ENCODE data around the gene MERTK. TPM values are rescaled to one million over a fixed set of nuclear protein-coding genes. Genes with fewer than 3 reads are reported as not detected.

MERTK gene
- total RNA-seq, 4 donors from 2014 or later = 5.5 to 6.7 (median 5.7) TPM

- no peak for DNase-seq (ENCODE audit: low spot score in 2 of 2)
- 80% methylated on average over 3 of the region's 3 CpGs for WGBS
- H3K4me3 ChIP-seq = no peak overlapping the region
- no peak overlapping the region for H3K27ac ChIP-seq
- peaks cover 3% of the 10 kb centered on the region for H3K36me3 ChIP-seq
- no peaks in the 10 kb centered on the region for H3K27me3 ChIP-seq
- no peaks in the 10 kb centered on the region for H3K9me3 ChIP-seq
- H3K4me1 ChIP-seq = peaks cover 5% of the 10 kb centered on the region
- TF ChIP-seq POLR2A (IDR thresholded peaks at IDR 0.05) (no peak), CTCF (IDR thresholded peaks at IDR 0.05) (no peak), EP300 (IDR thresholded peaks at IDR 0.05) (no peak), POLR2AphosphoS5 (IDR thresholded peaks at IDR 0.05) (no peak)
Observed at GRCh38 chr2:111917106-111917505, 18.7 kb downstream of the MERTK start.

DNA sequence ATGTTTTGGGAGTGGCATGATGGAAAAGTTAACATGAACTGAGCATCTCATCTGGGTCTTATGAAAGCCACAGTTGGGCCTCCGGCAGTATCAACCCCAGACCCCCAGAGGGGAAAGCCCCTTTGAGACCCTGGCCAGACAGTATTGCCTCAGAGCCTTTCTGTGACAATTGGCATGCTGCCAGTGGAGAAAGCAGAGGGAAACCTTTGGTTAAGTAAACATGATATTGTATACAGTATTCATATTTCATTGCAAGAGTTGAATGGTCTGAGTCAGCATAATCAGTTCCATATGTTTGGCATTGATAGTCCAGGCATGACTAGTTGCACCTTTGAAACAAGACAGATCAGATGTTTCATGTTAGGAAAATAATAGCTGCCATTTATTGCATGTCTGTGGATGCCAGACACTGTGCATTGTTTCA is 20.0 kb downstream of the MERTK start:
- no peaks in the 10 kb centered on the region for H3K27me3 ChIP-seq
- DNase-seq (ENCODE audit: low spot score in 2 of 2) = no peak
- peaks cover 9% of the 10 kb centered on the region for H3K36me3 ChIP-seq
- WGBS = 67% methylated on average over 1 of the region's 1 CpG
- H3K27ac ChIP-seq = no peak overlapping the region
- H3K4me3 ChIP-seq = no peak overlapping the region
- H3K9me3 ChIP-seq = no peaks in the 10 kb centered on the region
- TF ChIP-seq CTCF (IDR thresholded peaks at IDR 0.05) (no peak), EP300 (IDR thresholded peaks at IDR 0.05) (no peak), POLR2A (IDR thresholded peaks at IDR 0.05) (no peak), POLR2AphosphoS5 (IDR thresholded peaks at IDR 0.05) (no peak)
- H3K4me1 ChIP-seq = peaks cover 5% of the 10 kb centered on the region

DNA sequence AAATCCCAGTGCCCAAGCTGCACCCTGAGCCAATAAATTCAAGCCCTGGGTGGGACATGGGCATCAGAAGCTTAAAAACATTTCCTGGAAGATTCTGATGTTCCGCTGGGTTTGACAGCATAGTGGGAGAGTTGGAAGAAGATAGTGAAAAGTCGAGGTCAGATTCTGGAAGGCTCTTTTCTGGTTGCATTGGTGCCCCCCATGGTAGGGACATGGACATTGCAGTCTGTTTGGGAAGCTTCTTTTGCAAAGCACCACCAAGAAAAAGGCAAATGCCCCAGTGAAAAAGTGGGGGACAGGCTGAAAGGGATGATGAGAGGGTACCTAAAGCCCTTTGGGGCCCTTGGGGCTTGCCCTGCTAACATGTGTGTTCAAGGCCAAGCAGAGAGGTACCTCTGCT is 21.0 kb downstream of the MERTK start:
- Histone ChIP-seq H3K9me3 (no peaks in the 10 kb centered on the region), H3K4me3 (no peak overlapping the region), H3K36me3 (peaks cover 10% of the 10 kb centered on the region), H3K4me1 (peaks cover 5% of the 10 kb centered on the region), H3K27me3 (no peaks in the 10 kb centered on the region), H3K27ac (no peak overlapping the region)
- 55% methylated on average over 2 of the region's 2 CpGs for WGBS
- no peak for DNase-seq (ENCODE audit: low spot score in 2 of 2)
- TF ChIP-seq POLR2AphosphoS5 (IDR thresholded peaks at IDR 0.05) (no peak), EP300 (IDR thresholded peaks at IDR 0.05) (no peak), CTCF (IDR thresholded peaks at IDR 0.05) (no peak), POLR2A (IDR thresholded peaks at IDR 0.05) (no peak)

DNA sequence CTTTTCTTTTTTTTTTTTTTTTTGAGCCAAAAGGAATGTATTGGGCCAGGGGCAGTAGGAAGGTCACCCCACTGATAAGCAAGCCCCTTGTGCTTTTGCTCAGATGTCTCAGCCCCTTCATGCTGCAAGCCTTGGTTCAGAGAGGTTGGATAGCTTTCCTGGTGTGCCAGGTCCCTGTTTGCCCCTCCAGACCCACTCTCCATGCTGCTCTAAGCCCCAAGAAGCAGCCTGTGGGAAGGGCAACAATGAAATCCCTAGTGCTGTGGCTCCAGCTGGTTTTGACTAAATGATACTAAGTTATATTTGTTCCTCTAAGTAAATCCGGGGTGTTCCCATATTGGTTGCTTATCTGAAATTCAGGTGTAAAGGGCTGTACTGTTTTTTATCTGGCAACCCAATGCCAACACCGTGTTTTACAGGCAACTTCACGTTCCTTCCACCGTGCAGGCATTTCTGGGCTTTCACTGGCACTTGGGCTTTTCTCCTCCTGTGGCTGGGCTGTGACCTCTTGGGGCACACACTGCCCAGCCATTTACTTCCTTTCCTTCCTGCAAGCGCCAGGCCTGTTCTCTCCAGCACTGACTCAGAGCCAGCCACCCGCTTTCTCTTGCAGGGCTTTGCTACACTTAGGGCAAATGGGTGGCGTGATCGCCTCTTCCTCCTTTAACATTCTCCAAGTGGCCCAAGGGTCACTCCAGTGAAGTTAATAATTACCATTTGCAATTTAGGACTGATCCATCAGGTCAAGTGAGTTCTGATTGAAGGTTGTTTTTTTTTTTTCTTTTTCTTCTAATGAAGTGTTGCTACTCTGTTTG is 21.6 kb downstream of the MERTK start:
- peaks cover 10% of the 10 kb centered on the region for H3K36me3 ChIP-seq
- TF ChIP-seq CTCF (IDR thresholded peaks at IDR 0.05) = no peak
- no peak for TF ChIP-seq EP300 (IDR thresholded peaks at IDR 0.05)
- TF ChIP-seq POLR2A (IDR thresholded peaks at IDR 0.05) = no peak
- TF ChIP-seq POLR2AphosphoS5 (IDR thresholded peaks at IDR 0.05) = no peak
- H3K4me1 ChIP-seq = peaks cover 5% of the 10 kb centered on the region
- no peak overlapping the region for H3K4me3 ChIP-seq
- 76% methylated on average over 8 of the region's 8 CpGs for WGBS
- no peak for DNase-seq (ENCODE audit: low spot score in 2 of 2)
- H3K9me3 ChIP-seq = no peaks in the 10 kb centered on the region
- H3K27me3 ChIP-seq = no peaks in the 10 kb centered on the region
- H3K27ac ChIP-seq = no peak overlapping the region

DNA sequence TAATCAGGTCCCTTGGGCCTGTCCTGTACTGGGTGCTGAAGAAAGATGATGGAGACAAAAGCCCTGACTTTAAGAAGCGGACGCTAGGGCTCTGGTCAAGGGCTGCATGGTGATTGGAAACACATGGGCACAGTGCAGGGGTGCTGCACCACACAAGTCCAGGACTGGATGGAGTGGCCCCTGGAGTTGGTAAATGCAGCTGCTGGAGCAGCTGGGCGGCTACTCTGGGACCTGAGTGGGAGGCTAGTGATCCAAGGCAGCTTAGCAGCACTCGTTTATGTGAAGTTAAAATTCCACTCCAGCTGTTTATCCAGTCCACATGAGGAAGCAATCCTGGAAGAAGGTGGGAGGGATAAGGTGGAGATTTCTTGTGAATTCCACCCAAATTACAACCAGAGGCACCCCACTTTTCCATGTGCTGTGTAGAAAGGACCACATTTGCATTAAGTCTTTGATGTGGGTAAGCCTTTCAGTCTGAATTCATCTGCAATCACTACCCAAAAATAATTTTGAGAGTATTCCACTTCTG is 24.9 kb downstream of the MERTK start:
- Histone ChIP-seq H3K36me3 (peaks cover 7% of the 10 kb centered on the region), H3K27ac (no peak overlapping the region), H3K4me3 (no peak overlapping the region), H3K4me1 (peaks cover 6% of the 10 kb centered on the region), H3K27me3 (no peaks in the 10 kb centered on the region), H3K9me3 (no peaks in the 10 kb centered on the region)
- DNase-seq (ENCODE audit: low spot score in 2 of 2) = no peak
- TF ChIP-seq POLR2A (IDR thresholded peaks at IDR 0.05) (no peak), EP300 (IDR thresholded peaks at IDR 0.05) (no peak), POLR2AphosphoS5 (IDR thresholded peaks at IDR 0.05) (no peak), CTCF (IDR thresholded peaks at IDR 0.05) (no peak)
- 55% methylated on average over 4 of the region's 4 CpGs for WGBS

Data from suprapubic skin (tissue), 4 donors.